ENCODE measurements around the gene TMEM229B.

- TF ChIP-seq ZNF274 (IDR thresholded peaks at IDR 0.05; ENCODE audit: low read depth, low read length) (no peak), SUZ12 (IDR thresholded peaks at IDR 0.05; ENCODE audit: extremely low read depth, insufficient read depth, insufficient read length) (no peak), YY1 (IDR thresholded peaks at IDR 0.05; ENCODE audit: insufficient read depth, insufficient read length) (no peak)
These were observed 48.0 kb downstream of the TMEM229B start for GRCh38 chr14:67440513-67440912.
